ENCODE results near the gene SLC23A2.
A peak's percentile ranks its signal among the peaks of the same experiment; 100 is the strongest.

Gene SLC23A2

DNA sequence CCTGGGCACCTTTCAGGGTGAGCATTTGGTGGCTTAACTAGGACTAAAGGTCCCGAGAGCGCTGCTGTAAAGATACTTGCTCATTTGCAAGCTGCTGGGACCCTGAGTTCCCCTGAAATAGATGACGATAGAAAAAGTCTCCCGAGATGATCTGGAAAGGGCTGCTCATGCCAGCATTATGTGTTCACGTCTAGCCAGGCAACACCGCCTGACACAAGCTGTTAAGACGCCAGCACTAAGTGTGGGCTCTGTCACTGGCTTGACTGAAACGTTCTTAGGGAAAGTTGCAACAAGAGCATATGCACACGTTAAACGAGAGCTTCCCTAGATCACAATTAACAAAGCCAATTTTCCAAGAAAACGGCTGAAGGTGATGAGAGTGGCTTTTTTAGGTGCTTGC lies 113.7 kb downstream of the SLC23A2 start:
- ChIA-PET POLR2A (no interaction called here), CTCF (no interaction called here)
- Histone ChIP-seq H3K4me1 (ENCODE audit: control insufficient read depth, insufficient read depth, low read length) (no peaks in the 10 kb centered on the region), H3K27ac (ENCODE audit: extremely low read depth, low read depth, low read length) (no peak overlapping the region), H3K9me3 (ENCODE audit: control insufficient read depth, insufficient read depth, low read depth, low read length) (no peaks in the 10 kb centered on the region), H3K36me3 (ENCODE audit: control insufficient read depth in 2 of 2, insufficient read depth in 1 of 2, low read length in 2 of 2) (peaks cover 17 to 79% of the 10 kb centered on the region in 2 experiments), H3K4me3 (ENCODE audit: low read depth, low read length) (no peak overlapping the region)
- TF ChIP-seq, protein P1, sequence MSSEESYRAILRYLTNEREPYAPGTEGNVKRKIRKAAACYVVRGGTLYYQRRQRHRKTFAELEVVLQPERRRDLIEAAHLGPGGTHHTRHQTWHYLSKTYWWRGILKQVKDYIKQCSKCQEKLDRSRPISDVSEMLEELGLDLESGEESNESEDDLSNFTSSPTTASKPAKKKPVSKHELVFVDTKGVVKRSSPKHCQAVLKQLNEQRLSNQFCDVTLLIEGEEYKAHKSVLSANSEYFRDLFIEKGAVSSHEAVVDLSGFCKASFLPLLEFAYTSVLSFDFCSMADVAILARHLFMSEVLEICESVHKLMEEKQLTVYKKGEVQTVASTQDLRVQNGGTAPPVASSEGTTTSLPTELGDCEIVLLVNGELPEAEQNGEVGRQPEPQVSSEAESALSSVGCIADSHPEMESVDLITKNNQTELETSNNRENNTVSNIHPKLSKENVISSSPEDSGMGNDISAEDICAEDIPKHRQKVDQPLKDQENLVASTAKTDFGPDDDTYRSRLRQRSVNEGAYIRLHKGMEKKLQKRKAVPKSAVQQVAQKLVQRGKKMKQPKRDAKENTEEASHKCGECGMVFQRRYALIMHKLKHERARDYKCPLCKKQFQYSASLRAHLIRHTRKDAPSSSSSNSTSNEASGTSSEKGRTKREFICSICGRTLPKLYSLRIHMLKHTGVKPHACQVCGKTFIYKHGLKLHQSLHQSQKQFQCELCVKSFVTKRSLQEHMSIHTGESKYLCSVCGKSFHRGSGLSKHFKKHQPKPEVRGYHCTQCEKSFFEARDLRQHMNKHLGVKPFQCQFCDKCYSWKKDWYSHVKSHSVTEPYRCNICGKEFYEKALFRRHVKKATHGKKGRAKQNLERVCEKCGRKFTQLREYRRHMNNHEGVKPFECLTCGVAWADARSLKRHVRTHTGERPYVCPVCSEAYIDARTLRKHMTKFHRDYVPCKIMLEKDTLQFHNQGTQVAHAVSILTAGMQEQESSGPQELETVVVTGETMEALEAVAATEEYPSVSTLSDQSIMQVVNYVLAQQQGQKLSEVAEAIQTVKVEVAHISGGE (tag by site-specific recombination; conservative IDR thresholded peaks at IDR 0.05; ENCODE audit: low read depth) = no peak
- TF ChIP-seq, protein P2, sequence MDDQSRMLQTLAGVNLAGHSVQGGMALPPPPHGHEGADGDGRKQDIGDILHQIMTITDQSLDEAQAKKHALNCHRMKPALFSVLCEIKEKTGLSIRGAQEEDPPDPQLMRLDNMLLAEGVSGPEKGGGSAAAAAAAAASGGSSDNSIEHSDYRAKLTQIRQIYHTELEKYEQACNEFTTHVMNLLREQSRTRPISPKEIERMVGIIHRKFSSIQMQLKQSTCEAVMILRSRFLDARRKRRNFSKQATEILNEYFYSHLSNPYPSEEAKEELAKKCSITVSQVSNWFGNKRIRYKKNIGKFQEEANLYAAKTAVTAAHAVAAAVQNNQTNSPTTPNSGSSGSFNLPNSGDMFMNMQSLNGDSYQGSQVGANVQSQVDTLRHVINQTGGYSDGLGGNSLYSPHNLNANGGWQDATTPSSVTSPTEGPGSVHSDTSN (CRISPR knock-in tag; IDR thresholded peaks at IDR 0.05) = no peak
- TF ChIP-seq ZNF37A (tag by site-specific recombination; IDR thresholded peaks at IDR 0.05) (no peak), ZNF366 (tag by site-specific recombination; conservative IDR thresholded peaks at IDR 0.05) (no peak), ZBTB7A (tag by site-specific recombination; IDR thresholded peaks at IDR 0.05; ENCODE audit: low read depth) (no peak), ZNF626 (tag by site-specific recombination; IDR thresholded peaks at IDR 0.05) (no peak), SALL2 (tag by site-specific recombination; IDR thresholded peaks at IDR 0.05; ENCODE audit: borderline replicate concordance) (no peak), ZNF747 (tag by site-specific recombination; IDR thresholded peaks at IDR 0.05) (no peak)
- TF ChIP-seq, protein P3, sequence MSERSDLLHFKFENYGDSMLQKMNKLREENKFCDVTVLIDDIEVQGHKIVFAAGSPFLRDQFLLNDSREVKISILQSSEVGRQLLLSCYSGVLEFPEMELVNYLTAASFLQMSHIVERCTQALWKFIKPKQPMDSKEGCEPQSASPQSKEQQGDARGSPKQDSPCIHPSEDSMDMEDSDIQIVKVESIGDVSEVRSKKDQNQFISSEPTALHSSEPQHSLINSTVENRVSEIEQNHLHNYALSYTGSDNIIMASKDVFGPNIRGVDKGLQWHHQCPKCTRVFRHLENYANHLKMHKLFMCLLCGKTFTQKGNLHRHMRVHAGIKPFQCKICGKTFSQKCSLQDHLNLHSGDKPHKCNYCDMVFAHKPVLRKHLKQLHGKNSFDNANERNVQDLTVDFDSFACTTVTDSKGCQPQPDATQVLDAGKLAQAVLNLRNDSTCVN (tag by site-specific recombination; optimal IDR thresholded peaks at IDR 0.05) = no peak

DNA sequence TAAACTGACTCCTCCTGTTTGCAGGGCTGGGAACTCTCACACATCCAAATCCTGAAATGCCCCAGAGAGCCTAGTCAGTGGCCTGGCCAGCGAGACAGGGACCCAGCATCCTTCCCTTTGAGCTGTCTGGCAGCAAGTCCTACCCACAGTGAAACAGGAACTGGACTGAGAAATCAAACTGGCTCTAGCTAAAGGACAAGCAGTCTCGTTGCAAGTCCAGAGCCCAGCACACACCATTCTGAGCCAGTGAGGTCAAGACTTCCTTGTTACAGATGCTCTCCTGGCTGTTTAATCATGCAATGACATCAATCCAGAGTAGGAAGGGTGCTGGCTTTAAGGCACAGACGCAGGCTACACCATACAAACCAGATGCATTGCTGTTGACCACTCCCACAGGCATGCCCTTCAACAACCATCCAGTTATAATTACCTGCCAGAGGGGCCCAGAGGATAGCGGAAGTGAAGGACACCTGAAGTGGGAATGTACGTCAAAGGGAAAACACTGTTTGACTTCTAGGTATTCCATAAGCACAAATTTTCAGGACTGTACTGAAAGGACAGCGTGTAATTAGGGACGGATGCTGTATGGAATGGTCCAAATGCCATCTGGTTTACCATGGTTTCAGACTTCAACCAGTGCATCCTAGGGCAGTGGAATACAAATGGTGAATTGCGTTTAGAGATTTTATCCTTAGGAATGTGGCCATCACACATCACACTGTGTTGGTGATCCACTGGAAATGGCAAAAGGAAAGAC lies 114.4 kb downstream of the SLC23A2 start:
- no peak overlapping the region for H3K27ac ChIP-seq (ENCODE audit: extremely low read depth, low read depth, low read length)
- ChIA-PET CTCF (interaction anchor here (1.1 kb wide), 1 partner anchor 125 kb away, joined by 5 read pairs; no protein-coding TSS in a partner anchor), POLR2A (no interaction called here)
- no peaks in the 10 kb centered on the region for H3K4me1 ChIP-seq (ENCODE audit: control insufficient read depth, insufficient read depth, low read length)
- H3K36me3 ChIP-seq (ENCODE audit: control insufficient read depth in 2 of 2, insufficient read depth in 1 of 2, low read length in 2 of 2) = peaks cover 20 to 79% of the 10 kb centered on the region in 2 experiments
- no peak overlapping the region for H3K4me3 ChIP-seq (ENCODE audit: low read depth, low read length)
- TF ChIP-seq, protein P4, sequence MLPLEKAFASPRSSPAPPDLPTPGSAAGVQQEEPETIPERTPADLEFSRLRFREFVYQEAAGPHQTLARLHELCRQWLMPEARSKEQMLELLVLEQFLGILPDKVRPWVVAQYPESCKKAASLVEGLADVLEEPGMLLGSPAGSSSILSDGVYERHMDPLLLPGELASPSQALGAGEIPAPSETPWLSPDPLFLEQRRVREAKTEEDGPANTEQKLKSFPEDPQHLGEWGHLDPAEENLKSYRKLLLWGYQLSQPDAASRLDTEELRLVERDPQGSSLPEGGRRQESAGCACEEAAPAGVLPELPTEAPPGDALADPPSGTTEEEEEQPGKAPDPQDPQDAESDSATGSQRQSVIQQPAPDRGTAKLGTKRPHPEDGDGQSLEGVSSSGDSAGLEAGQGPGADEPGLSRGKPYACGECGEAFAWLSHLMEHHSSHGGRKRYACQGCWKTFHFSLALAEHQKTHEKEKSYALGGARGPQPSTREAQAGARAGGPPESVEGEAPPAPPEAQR (tag by site-specific recombination; IDR thresholded peaks at IDR 0.05) = no peak
- TF ChIP-seq, protein P5, sequence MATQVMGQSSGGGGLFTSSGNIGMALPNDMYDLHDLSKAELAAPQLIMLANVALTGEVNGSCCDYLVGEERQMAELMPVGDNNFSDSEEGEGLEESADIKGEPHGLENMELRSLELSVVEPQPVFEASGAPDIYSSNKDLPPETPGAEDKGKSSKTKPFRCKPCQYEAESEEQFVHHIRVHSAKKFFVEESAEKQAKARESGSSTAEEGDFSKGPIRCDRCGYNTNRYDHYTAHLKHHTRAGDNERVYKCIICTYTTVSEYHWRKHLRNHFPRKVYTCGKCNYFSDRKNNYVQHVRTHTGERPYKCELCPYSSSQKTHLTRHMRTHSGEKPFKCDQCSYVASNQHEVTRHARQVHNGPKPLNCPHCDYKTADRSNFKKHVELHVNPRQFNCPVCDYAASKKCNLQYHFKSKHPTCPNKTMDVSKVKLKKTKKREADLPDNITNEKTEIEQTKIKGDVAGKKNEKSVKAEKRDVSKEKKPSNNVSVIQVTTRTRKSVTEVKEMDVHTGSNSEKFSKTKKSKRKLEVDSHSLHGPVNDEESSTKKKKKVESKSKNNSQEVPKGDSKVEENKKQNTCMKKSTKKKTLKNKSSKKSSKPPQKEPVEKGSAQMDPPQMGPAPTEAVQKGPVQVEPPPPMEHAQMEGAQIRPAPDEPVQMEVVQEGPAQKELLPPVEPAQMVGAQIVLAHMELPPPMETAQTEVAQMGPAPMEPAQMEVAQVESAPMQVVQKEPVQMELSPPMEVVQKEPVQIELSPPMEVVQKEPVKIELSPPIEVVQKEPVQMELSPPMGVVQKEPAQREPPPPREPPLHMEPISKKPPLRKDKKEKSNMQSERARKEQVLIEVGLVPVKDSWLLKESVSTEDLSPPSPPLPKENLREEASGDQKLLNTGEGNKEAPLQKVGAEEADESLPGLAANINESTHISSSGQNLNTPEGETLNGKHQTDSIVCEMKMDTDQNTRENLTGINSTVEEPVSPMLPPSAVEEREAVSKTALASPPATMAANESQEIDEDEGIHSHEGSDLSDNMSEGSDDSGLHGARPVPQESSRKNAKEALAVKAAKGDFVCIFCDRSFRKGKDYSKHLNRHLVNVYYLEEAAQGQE (tag by site-specific recombination; IDR thresholded peaks at IDR 0.05) = peak; percentile 56
- H3K9me3 ChIP-seq (ENCODE audit: control insufficient read depth, insufficient read depth, low read depth, low read length) = no peaks in the 10 kb centered on the region

Data from HEK293 (cell line).